ENCODE results near the gene ZSWIM4.
A peak's percentile ranks its signal among the peaks of the same experiment; 100 is the strongest.

ZSWIM4 gene

DNA sequence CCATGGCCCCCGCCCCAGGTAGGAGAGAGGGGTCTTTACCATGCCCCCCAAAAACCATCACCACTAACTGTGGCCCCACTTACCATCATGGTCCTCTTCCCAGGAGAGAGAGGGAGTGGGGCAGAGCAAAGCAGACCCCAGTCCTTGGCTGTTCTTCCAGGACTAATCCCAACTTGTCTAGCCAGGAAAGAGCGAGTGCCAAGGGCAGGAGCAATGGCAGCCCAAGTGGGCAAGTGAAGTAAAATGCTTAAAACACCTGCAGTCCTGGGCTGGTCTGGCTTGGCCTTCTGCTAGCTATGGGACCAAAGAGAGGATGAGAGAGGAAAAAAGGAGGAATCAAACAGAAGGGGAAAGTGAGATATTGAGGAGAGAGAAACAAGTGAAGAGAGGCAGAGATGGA lies 17.9 kb downstream of the ZSWIM4 start:
- no peak for DNase-seq

DNA sequence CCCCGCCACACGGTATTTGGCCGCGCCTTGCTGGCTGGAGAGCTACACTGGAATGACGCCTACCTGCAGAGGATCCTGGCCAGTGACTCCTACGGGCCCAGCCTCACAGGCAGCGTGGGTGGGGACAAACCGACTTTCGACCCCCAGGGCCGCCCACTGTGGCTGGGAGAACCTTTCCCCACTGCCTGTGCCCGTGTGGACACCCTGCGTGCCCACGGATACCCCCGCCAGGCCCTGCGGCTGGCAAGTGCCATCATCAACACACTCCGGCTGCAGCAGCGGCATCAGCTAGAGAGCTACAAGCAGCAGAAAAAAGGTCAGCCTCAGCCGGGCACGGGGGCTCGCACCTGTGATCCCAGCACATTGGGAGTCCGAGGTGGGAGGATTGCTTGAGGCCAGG lies 19.3 kb downstream of the ZSWIM4 start:
- DNase-seq = no peak

DNA sequence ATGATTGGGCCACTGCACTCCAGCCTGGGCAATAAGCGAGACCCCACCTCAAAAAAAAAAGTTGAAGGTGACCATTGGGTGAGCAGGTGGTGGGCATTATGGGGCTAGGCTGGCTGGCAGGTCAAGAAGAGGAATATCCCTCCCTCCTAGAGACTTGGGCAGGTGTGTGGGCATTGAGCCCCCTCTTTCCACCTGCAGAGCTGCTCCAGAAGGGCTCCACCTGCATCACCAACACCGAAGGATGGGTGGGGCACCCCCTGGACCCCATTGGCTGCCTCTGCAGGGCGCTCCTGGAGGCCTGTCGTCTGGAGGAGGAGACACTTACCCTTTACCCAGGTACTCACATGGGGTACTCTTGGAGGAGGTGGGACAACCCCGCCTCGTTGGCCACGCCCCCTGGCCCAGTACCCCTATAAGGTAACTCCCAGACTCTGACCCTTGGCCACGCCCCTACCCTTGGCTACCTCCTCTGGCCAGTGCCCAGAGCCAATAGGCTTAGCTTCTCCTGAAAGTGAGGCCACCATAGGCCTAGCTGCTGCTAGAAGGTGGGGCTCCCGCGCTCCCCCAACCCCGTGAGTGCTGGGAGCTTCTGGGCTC lies 21.9 kb downstream of the ZSWIM4 start:
- DNase-seq = no peak

- DNase-seq = no peak
Observed at GRCh38 chr19:13817615-13818371, 22.6 kb downstream of the ZSWIM4 start.

DNA sequence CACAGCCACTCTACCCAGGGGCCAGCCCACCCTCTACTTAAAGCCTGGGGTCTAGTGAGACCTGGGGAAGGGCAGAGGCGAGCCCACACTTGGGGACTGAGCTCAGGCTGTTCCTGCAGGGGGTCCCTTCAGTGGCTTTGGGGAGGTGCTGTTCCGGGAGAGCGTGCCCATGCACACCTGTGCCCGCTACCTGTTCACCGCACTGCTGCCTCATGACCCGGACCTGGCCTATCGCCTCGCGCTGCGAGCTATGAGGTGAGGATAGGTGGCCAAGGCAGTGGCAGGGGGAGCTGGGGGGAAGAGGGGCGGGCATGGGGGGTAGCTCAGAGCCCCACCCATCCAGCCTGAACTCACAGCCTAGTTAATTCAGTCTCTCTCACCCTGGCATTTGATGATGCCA lies 24.0 kb downstream of the ZSWIM4 start:
- DNase-seq = no peak

GRCh38 chr19:13821292-13821691 lies 26.0 kb downstream of the ZSWIM4 start:
- no peak for DNase-seq

DNA sequence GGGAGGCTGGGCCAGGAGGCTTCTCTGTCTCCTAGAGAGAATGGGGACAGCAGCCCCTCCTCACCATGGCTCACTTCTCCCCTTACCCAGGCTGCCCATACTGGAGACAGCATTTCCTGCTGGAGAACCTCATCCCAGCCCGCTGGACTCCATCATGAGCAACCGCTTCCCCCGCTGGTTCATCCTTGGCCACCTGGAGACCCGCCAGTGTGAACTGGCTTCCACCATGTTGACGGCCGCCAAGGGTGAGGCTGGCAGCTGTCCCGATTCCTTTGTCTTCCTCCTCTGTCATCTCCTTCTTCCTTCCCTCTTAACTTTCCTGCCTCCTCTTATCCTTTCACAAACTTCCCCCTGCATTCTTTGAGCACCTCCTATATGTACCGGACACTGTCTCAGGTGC lies 28.0 kb downstream of the ZSWIM4 start:
- no peak for DNase-seq

GRCh38 chr19:13823901-13824300 lies 28.7 kb downstream of the ZSWIM4 start:
- no peak for DNase-seq

- no peak for DNase-seq
Observed at GRCh38 chr19:13824703-13825102, 29.5 kb downstream of the ZSWIM4 start.

DNA sequence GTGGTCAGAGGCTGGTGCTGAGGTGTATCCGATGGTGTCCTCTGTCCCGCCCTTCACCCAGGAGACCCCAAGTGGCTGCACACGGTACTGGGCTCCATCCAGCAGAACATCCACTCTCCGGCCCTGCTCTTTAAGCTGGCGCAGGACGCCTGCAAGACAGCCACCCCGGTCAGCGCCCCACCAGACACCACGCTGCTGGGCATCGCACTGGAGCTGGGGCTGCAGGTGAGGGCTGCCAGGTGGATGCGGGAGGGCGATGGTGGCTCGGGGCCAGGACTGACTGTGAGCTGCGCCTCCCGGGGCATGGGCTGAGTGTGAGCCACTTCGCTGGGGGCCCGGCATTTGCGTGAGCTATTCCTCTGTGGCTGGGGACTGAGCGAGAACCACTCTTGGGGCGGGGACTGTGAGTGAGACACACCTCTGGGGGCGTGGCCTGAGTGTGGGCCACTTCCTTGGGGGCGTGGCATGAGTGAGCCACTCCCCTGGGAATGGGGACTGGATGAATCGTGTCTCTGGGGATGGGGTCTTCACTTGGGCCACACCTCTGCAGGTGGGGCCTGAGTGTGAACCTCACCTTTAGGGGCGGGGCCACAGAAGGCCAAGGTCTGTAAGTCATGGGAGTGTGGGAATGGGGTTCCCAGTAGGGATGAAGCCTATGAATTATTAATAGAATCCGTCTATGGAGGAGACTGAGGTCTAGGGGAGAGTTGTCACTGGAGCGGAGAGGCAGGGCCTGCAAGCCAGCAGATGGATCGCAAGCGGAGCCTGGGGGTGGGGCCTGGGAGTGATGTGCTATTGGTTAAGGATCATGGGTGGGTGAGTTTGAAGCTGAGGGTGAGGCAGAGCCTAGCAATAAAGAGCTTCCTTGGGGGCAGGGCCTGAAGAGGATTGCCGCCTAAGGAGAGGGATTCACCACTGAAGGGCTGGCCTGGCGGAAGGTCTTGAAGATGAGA lies 30.5 kb downstream of the ZSWIM4 start:
- DNase-seq = no peak

GRCh38 chr19:13826652-13827235 lies 31.5 kb downstream of the ZSWIM4 start:
- no peak for DNase-seq

- DNase-seq = no peak
Observed at GRCh38 chr19:13827656-13828055, 32.4 kb downstream of the ZSWIM4 start.

- DNase-seq = no peak
Observed at GRCh38 chr19:13830114-13830740, 35.0 kb downstream of the ZSWIM4 start.

GRCh38 chr19:13830741-13831536 lies 35.7 kb downstream of the ZSWIM4 start:
- DNase-seq = no peak

DNA sequence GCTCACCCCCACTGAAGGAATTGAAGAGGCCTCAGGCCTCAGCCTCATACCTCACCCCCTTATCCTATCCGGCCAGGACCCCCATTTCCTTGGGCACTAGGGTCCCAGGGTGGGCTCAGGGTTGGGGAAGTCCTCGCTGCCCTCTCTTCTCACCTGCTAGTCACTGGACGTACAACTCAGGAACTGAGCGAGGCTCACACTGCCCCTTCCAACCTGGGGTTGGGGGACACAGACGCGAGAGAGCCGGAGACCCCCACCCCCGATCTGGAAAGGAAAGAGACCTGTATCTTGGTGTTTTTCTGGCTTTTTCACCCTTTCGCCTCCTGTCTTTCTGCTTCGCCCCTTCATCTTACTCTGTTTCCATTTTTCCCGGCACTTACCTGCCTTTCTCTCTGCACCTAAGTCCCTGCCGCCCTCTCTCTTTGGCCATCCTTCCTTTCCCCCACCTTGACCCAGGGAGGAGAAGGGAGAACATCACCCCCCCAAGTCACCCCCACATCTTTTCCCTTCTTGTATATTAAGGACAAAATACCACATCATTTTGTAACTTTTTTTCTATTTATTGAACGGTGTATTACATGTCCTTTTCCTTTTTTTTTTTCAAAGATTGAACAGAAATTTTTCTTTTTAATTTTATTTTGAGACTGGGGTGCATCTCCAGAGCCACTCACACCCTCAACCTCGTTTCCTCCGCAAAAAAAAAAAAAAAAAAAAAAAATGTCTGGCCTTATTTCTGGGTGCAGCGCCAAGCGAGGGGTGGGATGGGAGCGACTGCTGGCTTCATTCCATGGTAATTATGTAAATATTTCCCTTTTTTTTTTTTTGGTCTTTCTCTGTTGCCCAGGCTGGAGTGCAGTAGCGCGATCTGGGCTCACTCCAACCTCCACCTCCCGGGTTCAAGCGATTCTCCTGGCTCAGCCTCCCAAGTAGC lies 36.6 kb downstream of the ZSWIM4 start:
- DNase-seq = no peak

GRCh38 chr19:13833330-13834243 lies 38.3 kb downstream of the ZSWIM4 start:
- DNase-seq = peak; percentile 82

DNA sequence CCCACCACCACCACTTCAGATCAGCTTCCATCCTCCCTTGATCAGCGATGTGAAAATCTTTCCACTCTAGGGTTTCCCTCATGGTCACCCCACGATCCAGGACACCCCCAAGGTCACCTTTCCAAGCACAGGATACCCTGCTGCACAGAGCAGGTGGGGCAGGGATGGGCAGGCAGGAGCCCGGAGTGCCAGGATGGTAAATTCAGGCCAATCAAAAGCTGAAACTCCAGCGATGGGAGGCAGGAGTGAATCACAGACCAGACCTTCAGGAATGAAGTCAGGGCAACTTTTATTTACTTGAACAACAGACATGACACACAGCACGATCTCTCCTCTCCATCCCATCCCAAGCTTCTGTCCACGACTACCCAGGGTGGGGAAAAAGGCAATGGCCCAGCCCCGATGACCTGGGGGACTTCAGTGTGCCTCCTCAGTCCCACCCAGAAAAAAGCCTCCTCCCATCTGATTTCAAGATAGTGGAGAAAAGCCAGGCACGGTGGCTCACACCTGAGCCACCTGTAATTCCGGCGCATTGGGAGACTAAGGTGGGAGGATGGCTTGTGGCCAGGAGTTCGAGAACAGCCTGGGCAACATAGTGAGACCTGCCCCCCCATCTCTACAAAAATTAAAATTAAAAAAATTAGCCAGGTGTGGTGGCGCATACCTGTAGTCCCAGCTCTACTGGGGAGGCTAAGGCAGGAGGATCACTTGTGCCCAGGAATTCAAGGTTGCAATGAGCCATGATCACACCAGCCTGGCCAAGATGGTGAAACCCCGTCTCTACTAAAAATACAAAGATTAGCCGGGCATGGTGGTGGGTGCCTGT lies 39.2 kb downstream of the ZSWIM4 start:
- no peak for DNase-seq

Data from inflammatory macrophage (primary cell).